GM19468 (cell line): ENCODE results near the gene PLAGL1.

Source experiments
- ATAC-seq: cut with Tn5 transposase; IDR thresholded peaks from one replicate; pipeline ENCODE4 v1.9.1; 2021; ENCODE audit warnings: mild to moderate bottlenecking, moderate library complexity, moderate number of reproducible peaks; ENCODE audit not compliant: unreplicated experiment; ENCODE audit errors: extremely low read depth

Gene PLAGL1

DNA sequence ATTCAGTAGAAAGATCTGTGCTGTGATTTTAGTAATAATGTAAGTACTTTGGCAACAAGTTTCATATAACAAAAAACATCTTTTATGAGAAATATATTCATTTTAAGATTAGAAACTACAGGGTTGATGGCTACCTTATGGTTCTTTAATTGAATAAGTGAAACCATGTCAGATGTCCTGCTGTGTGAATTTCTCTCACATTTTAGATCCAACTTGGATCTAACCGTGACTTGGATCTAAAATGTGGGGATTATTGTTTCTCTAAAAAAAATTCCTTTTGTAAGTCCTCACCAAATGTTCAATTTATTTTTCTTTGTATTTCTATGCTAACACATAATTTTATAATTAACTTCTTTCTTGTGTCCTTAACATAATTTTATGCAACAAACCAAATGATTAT lies 113.4 kb downstream of the PLAGL1 start:
- ATAC-seq = no peak
